SK-N-SH treated with all-trans-retinoic acid at 6 μM for 48 hours (cell line): ENCODE measurements around the gene ZBTB38.

Experiments used
- ATAC-seq: fragments of 200-7000 bp; cut with Tn5 transposase; 3 replicates; pipeline ENCODE4 v1.9.1; 2020; ENCODE audit warnings: mild to moderate bottlenecking, moderate library complexity
- ARNTL ChIP-seq: fragments of 450-650 bp; formaldehyde crosslinking; IDR thresholded peaks from 2 replicates; pipeline ENCODE4 v1.5.0; 2020; ENCODE audit warnings: low read depth, mild to moderate bottlenecking, moderate library complexity, borderline replicate concordance
- BACH2 ChIP-seq: fragments of 250-450 bp; sonication (Bioruptor Pico); IDR thresholded peaks from 2 replicates; pipeline ENCODE4 v1.9.0; 2021; ENCODE audit warnings: mild to moderate bottlenecking, borderline replicate concordance
- CREB5 ChIP-seq: fragments of 250-450 bp; sonication (Bioruptor Pico); IDR thresholded peaks from 2 replicates; pipeline ENCODE4 v1.5.1; 2020; ENCODE audit warnings: low read depth, mild to moderate bottlenecking, moderate library complexity
- CSDC2 ChIP-seq: fragments of 250-450 bp; sonication (Bioruptor Pico); IDR thresholded peaks from 2 replicates; pipeline ENCODE4 v1.5.0; 2020; ENCODE audit warnings: mild to moderate bottlenecking, moderate library complexity
- CSRNP3 ChIP-seq: fragments of 250-450 bp; sonication (Bioruptor Pico); IDR thresholded peaks from 2 replicates; pipeline ENCODE4 v1.5.1; 2021; ENCODE audit warnings: mild to moderate bottlenecking, moderate library complexity
- ESRRG ChIP-seq: fragments of 250-450 bp; sonication (Bioruptor Pico); IDR thresholded peaks from 2 replicates; pipeline ENCODE4 v1.6.1; 2021; ENCODE audit warnings: mild to moderate bottlenecking
- GLIS3 ChIP-seq: fragments of 250-450 bp; sonication (Bioruptor Pico); IDR thresholded peaks from 2 replicates; pipeline ENCODE4 v1.5.0; 2020; ENCODE audit warnings: mild to moderate bottlenecking, moderate library complexity
- ISL1 ChIP-seq: fragments of 250-450 bp; sonication (Bioruptor Pico); IDR thresholded peaks from 2 replicates; pipeline ENCODE4 v2.1.2; 2022; ENCODE audit warnings: mild to moderate bottlenecking, moderate library complexity
- OSR1 ChIP-seq: fragments of 250-450 bp; sonication (Bioruptor Pico); IDR thresholded peaks from 2 replicates; pipeline ENCODE4 v1.8.0; 2022; ENCODE audit warnings: moderate library complexity, mild to moderate bottlenecking, inconsistent platforms
- POU6F1 ChIP-seq: fragments of 250-450 bp; sonication (Bioruptor Pico); IDR thresholded peaks from 2 replicates; pipeline ENCODE4 v1.8.0; 2021; ENCODE audit warnings: low read depth, mild to moderate bottlenecking, moderate library complexity, borderline replicate concordance
- PPARA ChIP-seq: fragments of 250-450 bp; sonication (Bioruptor Pico); IDR thresholded peaks from 2 replicates; pipeline ENCODE4 v1.5.0; 2020; ENCODE audit warnings: mild to moderate bottlenecking, borderline replicate concordance
- SNAI2 ChIP-seq: fragments of 250-450 bp; sonication (Bioruptor Pico); IDR thresholded peaks from 2 replicates; pipeline ENCODE4 v1.5.0; 2020; ENCODE audit warnings: mild to moderate bottlenecking, moderate library complexity
- TOX ChIP-seq: fragments of 250-450 bp; sonication (Bioruptor Pico); IDR thresholded peaks from 2 replicates; pipeline ENCODE4 v1.8.0; 2021; ENCODE audit warnings: mild to moderate bottlenecking, moderate library complexity, borderline replicate concordance
- TSHZ2 ChIP-seq: fragments of 250-450 bp; sonication (Bioruptor Pico); IDR thresholded peaks from 2 replicates; pipeline ENCODE4 v1.5.0; 2020; ENCODE audit warnings: mild to moderate bottlenecking, moderate library complexity
- ZC3H10 ChIP-seq: fragments of 250-450 bp; sonication (Bioruptor Pico); IDR thresholded peaks from 2 replicates; pipeline ENCODE4 v1.5.1; 2021; ENCODE audit warnings: mild to moderate bottlenecking, moderate library complexity
- ZFP3 ChIP-seq: fragments of 250-450 bp; sonication (Bioruptor Pico); IDR thresholded peaks from 2 replicates; pipeline ENCODE4 v1.5.0; 2020; ENCODE audit warnings: mild to moderate bottlenecking, moderate library complexity
- ZFP30 ChIP-seq: fragments of 450-650 bp; formaldehyde crosslinking; IDR thresholded peaks from 2 replicates; pipeline ENCODE4 v1.5.0; 2022; ENCODE audit warnings: mild to moderate bottlenecking, moderate library complexity
- ZNF70 ChIP-seq: fragments of 450-650 bp; formaldehyde crosslinking; IDR thresholded peaks from 2 replicates; pipeline ENCODE4 v1.5.0; 2020; ENCODE audit warnings: mild to moderate bottlenecking, moderate library complexity
- TF ChIP-seq, protein P1 (sequence below): fragments of 250-450 bp; sonication (Bioruptor Pico); IDR thresholded peaks from 2 replicates; pipeline ENCODE4 v1.8.0; 2020; ENCODE audit warnings: mild to moderate bottlenecking, moderate library complexity, borderline replicate concordance

ZBTB38 gene

GRCh38 chr3:141349711-141350110, 18.6 kb upstream of the ZBTB38 start:
- no peak for ATAC-seq

DNA sequence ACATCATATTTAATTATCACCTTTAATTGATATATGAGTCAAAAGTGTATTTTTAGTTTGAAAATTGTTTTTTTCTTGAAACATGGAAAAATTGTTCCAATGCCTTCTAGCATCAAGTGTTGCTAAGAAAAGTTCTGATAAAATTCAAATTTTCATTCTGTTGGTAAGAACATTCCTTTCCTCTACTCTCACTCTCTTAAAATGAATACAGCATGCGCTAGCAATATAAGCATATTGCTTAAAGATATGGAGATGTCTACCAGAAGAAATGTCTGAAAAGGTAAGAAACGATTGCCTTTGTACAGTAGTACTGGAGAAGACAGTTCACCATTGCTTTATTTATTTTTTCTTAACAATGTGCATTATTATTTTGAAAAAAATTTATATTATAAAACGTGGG, 17.6 kb upstream of the ZBTB38 start:
- ATAC-seq: no peak
- no peak for TF ChIP-seq ZC3H10 (CRISPR knock-in tag)
- no peak for TF ChIP-seq SNAI2 (CRISPR knock-in tag)
- no peak for TF ChIP-seq ARNTL (CRISPR knock-in tag)
- TF ChIP-seq OSR1 (CRISPR knock-in tag): no peak
- no peak for TF ChIP-seq PPARA (CRISPR knock-in tag)
- TF ChIP-seq TSHZ2 (CRISPR knock-in tag): no peak
- no peak for TF ChIP-seq ZNF70 (CRISPR knock-in tag)
- TF ChIP-seq ESRRG (CRISPR knock-in tag): no peak
- TF ChIP-seq TOX (CRISPR knock-in tag): no peak
- TF ChIP-seq ZFP30: no peak
- TF ChIP-seq, protein P1, sequence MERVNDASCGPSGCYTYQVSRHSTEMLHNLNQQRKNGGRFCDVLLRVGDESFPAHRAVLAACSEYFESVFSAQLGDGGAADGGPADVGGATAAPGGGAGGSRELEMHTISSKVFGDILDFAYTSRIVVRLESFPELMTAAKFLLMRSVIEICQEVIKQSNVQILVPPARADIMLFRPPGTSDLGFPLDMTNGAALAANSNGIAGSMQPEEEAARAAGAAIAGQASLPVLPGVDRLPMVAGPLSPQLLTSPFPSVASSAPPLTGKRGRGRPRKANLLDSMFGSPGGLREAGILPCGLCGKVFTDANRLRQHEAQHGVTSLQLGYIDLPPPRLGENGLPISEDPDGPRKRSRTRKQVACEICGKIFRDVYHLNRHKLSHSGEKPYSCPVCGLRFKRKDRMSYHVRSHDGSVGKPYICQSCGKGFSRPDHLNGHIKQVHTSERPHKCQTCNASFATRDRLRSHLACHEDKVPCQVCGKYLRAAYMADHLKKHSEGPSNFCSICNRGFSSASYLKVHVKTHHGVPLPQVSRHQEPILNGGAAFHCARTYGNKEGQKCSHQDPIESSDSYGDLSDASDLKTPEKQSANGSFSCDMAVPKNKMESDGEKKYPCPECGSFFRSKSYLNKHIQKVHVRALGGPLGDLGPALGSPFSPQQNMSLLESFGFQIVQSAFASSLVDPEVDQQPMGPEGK (CRISPR knock-in tag): no peak
- TF ChIP-seq POU6F1 (CRISPR knock-in tag): no peak

More at GRCh38 chr3:141349711-141350110, 18.6 kb upstream of the ZBTB38 start:
- TF ChIP-seq ZFP30 (no peak), TSHZ2 (CRISPR knock-in tag) (no peak), GLIS3 (CRISPR knock-in tag) (no peak), TOX (CRISPR knock-in tag) (no peak), CREB5 (CRISPR knock-in tag) (no peak), CSDC2 (CRISPR knock-in tag) (no peak), ARNTL (CRISPR knock-in tag) (no peak), CSRNP3 (CRISPR knock-in tag) (no peak), ZNF70 (CRISPR knock-in tag) (no peak), BACH2 (CRISPR knock-in tag) (no peak), PPARA (CRISPR knock-in tag) (no peak), ESRRG (CRISPR knock-in tag) (no peak), ISL1 (CRISPR knock-in tag) (no peak), ZFP3 (no peak)
- TF ChIP-seq, protein P1 (CRISPR knock-in tag): no peak
- TF ChIP-seq, all 23 proteins: peak for 0
